Dendritic cell treated with granulocyte-macrophage colony-stimulating factor and Interleukin-4, amounts not matched to agents 40 ng/mL and 50 ng/mL, for 4 days (primary cell): ENCODE results near the gene ARNT2.

Experiments
- H3K27ac Mint-ChIP-seq: one replicate; pipeline ENCODE4 v1.8.0; 2022; ENCODE audit warnings: mild to moderate bottlenecking, mixed read lengths
- H3K27me3 Mint-ChIP-seq: one replicate; pipeline ENCODE4 v1.8.0; 2022; ENCODE audit warnings: mild to moderate bottlenecking, mixed read lengths
- H3K36me3 Mint-ChIP-seq: one replicate; pipeline ENCODE4 v1.8.0; 2022; ENCODE audit warnings: low read depth, mixed read lengths
- H3K4me1 Mint-ChIP-seq: one replicate; pipeline ENCODE4 v1.8.0; 2022; ENCODE audit warnings: low read depth, mixed read lengths
- H3K4me3 Mint-ChIP-seq: one replicate; pipeline ENCODE4 v1.8.0; 2022; ENCODE audit warnings: mild to moderate bottlenecking, moderate library complexity, mixed read lengths
- H3K9me3 Mint-ChIP-seq: one replicate; pipeline ENCODE4 v1.8.0; 2022; ENCODE audit warnings: mixed read lengths
- intact Hi-C: fragments of 100-400 bp; cut with micrococcal nuclease; formaldehyde crosslinking; loops from one replicate; pipeline ENCODE4 v1.15.0; 2022

ARNT2 gene

GRCh38 chr15:80457896-80458295, 53.7 kb downstream of the ARNT2 start:
- Mint-ChIP-seq H3K4me1 (peaks cover 28% of the 10 kb centered on the region), H3K27me3 (peaks cover 94% of the 10 kb centered on the region), H3K9me3 (no peaks in the 10 kb centered on the region), H3K27ac (no peak overlapping the region), H3K36me3 (no peaks in the 10 kb centered on the region), H3K4me3 (no peak overlapping the region)
- intact Hi-C loops = loop anchor here (2.0 to 10.0 kb wide), 2 partner anchors 109 to 807 kb away; no protein-coding TSS in a partner anchor

- peaks cover 26% of the 10 kb centered on the region for H3K4me1 Mint-ChIP-seq
- peaks cover 94% of the 10 kb centered on the region for H3K27me3 Mint-ChIP-seq
Measured at GRCh38 chr15:80458580-80458979, 54.4 kb downstream of the ARNT2 start.

GRCh38 chr15:80459380-80459779, 55.2 kb downstream of the ARNT2 start:
- Mint-ChIP-seq H3K27ac (no peak overlapping the region), H3K4me1 (peaks cover 26% of the 10 kb centered on the region), H3K4me3 (no peak overlapping the region), H3K36me3 (no peaks in the 10 kb centered on the region), H3K9me3 (no peaks in the 10 kb centered on the region), H3K27me3 (peaks cover 94% of the 10 kb centered on the region)
- intact Hi-C loops = loop anchor here (10.0 kb wide), 1 partner anchor 805 kb away; no protein-coding TSS in a partner anchor

More at GRCh38 chr15:80458580-80458979, 54.4 kb downstream of the ARNT2 start:
- Mint-ChIP-seq H3K27ac (no peak overlapping the region), H3K4me3 (no peak overlapping the region), H3K9me3 (no peaks in the 10 kb centered on the region), H3K36me3 (no peaks in the 10 kb centered on the region)
- intact Hi-C loops = loop anchor here (10.0 kb wide), 1 partner anchor 806 kb away; no protein-coding TSS in a partner anchor

- intact Hi-C loops = loop anchor here (10.0 kb wide), 1 partner anchor 805 kb away; no protein-coding TSS in a partner anchor
- Mint-ChIP-seq H3K27me3 (peaks cover 95% of the 10 kb centered on the region), H3K4me3 (no peak overlapping the region), H3K36me3 (no peaks in the 10 kb centered on the region), H3K27ac (no peak overlapping the region), H3K9me3 (no peaks in the 10 kb centered on the region), H3K4me1 (peaks cover 26% of the 10 kb centered on the region)
Measured at GRCh38 chr15:80459818-80460217, 55.6 kb downstream of the ARNT2 start.

- no peak overlapping the region for H3K4me3 Mint-ChIP-seq
- intact Hi-C loops = no loop called here
- H3K27me3 Mint-ChIP-seq = peaks cover 97% of the 10 kb centered on the region
- no peak overlapping the region for H3K27ac Mint-ChIP-seq
- peaks cover 26% of the 10 kb centered on the region for H3K4me1 Mint-ChIP-seq
- no peaks in the 10 kb centered on the region for H3K9me3 Mint-ChIP-seq
- no peaks in the 10 kb centered on the region for H3K36me3 Mint-ChIP-seq
Measured at GRCh38 chr15:80461356-80462095, 57.3 kb downstream of the ARNT2 start.

GRCh38 chr15:80462111-80462510, 57.9 kb downstream of the ARNT2 start:
- H3K36me3 Mint-ChIP-seq = no peaks in the 10 kb centered on the region
- no peaks in the 10 kb centered on the region for H3K9me3 Mint-ChIP-seq
- peaks cover 26% of the 10 kb centered on the region for H3K4me1 Mint-ChIP-seq
- no peak overlapping the region for H3K27ac Mint-ChIP-seq
- H3K27me3 Mint-ChIP-seq = peaks cover 95% of the 10 kb centered on the region
- no peak overlapping the region for H3K4me3 Mint-ChIP-seq
- intact Hi-C loops = no loop called here

- peaks cover 97% of the 10 kb centered on the region for H3K27me3 Mint-ChIP-seq
- intact Hi-C loops = no loop called here
- no peaks in the 10 kb centered on the region for H3K36me3 Mint-ChIP-seq
- H3K4me1 Mint-ChIP-seq = peaks cover 26% of the 10 kb centered on the region
- H3K4me3 Mint-ChIP-seq = no peak overlapping the region
- H3K27ac Mint-ChIP-seq = no peak overlapping the region
- no peaks in the 10 kb centered on the region for H3K9me3 Mint-ChIP-seq
Measured at GRCh38 chr15:80462836-80463512, 58.8 kb downstream of the ARNT2 start.

GRCh38 chr15:80464951-80465625, 60.9 kb downstream of the ARNT2 start:
- peaks cover 94% of the 10 kb centered on the region for H3K27me3 Mint-ChIP-seq
- H3K4me1 Mint-ChIP-seq = peaks cover 21% of the 10 kb centered on the region
- H3K27ac Mint-ChIP-seq = no peak overlapping the region
- H3K9me3 Mint-ChIP-seq = no peaks in the 10 kb centered on the region
- intact Hi-C loops = no loop called here
- no peak overlapping the region for H3K4me3 Mint-ChIP-seq
- no peaks in the 10 kb centered on the region for H3K36me3 Mint-ChIP-seq

GRCh38 chr15:80465626-80466005, 61.4 kb downstream of the ARNT2 start:
- Mint-ChIP-seq H3K9me3 (no peaks in the 10 kb centered on the region), H3K36me3 (no peaks in the 10 kb centered on the region)
- intact Hi-C loops = no loop called here

GRCh38 chr15:80466543-80466942, 62.4 kb downstream of the ARNT2 start:
- intact Hi-C loops = no loop called here
- no peak overlapping the region for H3K4me3 Mint-ChIP-seq
- H3K36me3 Mint-ChIP-seq = no peaks in the 10 kb centered on the region
- H3K27me3 Mint-ChIP-seq = peaks cover 94% of the 10 kb centered on the region
- no peak overlapping the region for H3K27ac Mint-ChIP-seq
- H3K9me3 Mint-ChIP-seq = no peaks in the 10 kb centered on the region
- peaks cover 17% of the 10 kb centered on the region for H3K4me1 Mint-ChIP-seq

More at GRCh38 chr15:80465626-80466005, 61.4 kb downstream of the ARNT2 start:
- H3K27me3 Mint-ChIP-seq = peaks cover 94% of the 10 kb centered on the region
- no peak overlapping the region for H3K4me3 Mint-ChIP-seq
- no peak overlapping the region for H3K27ac Mint-ChIP-seq
- peaks cover 17% of the 10 kb centered on the region for H3K4me1 Mint-ChIP-seq

- Mint-ChIP-seq H3K36me3 (no peaks in the 10 kb centered on the region), H3K27me3 (peaks cover 94% of the 10 kb centered on the region), H3K9me3 (no peaks in the 10 kb centered on the region), H3K4me1 (peaks cover 18% of the 10 kb centered on the region), H3K27ac (no peak overlapping the region), H3K4me3 (no peak overlapping the region)
- intact Hi-C loops = no loop called here
Measured at GRCh38 chr15:80467311-80467714, 63.1 kb downstream of the ARNT2 start.

- intact Hi-C loops = no loop called here
- peaks cover 88% of the 10 kb centered on the region for H3K27me3 Mint-ChIP-seq
- no peak overlapping the region for H3K4me3 Mint-ChIP-seq
- H3K36me3 Mint-ChIP-seq = no peaks in the 10 kb centered on the region
- H3K9me3 Mint-ChIP-seq = no peaks in the 10 kb centered on the region
- no peak overlapping the region for H3K27ac Mint-ChIP-seq
- peaks cover 33% of the 10 kb centered on the region for H3K4me1 Mint-ChIP-seq
Measured at GRCh38 chr15:80468796-80469195, 64.6 kb downstream of the ARNT2 start.

- Mint-ChIP-seq H3K36me3 (no peaks in the 10 kb centered on the region), H3K27me3 (peaks cover 77% of the 10 kb centered on the region), H3K4me3 (no peak overlapping the region), H3K9me3 (peaks cover 11% of the 10 kb centered on the region), H3K4me1 (peaks cover 46% of the 10 kb centered on the region), H3K27ac (peak overlapping the region; percentile 14)
- intact Hi-C loops = no loop called here
Measured at GRCh38 chr15:80471881-80472280, 67.7 kb downstream of the ARNT2 start.
